GM19240 (cell line): Measurements from ENCODE around the gene RALGPS1.

Experiments
- DNase-seq: peaks from one replicate; pipeline ENCODE4 v3.0.0; 2011; ENCODE audit warnings: low spot score; ENCODE audit not compliant: insufficient read length

Gene RALGPS1

GRCh38 chr9:127201071-127201541 is 286.5 kb downstream of the RALGPS1 start:
- no peak for DNase-seq

GRCh38 chr9:127201731-127202130 is 287.1 kb downstream of the RALGPS1 start:
- DNase-seq, result no peak

DNA sequence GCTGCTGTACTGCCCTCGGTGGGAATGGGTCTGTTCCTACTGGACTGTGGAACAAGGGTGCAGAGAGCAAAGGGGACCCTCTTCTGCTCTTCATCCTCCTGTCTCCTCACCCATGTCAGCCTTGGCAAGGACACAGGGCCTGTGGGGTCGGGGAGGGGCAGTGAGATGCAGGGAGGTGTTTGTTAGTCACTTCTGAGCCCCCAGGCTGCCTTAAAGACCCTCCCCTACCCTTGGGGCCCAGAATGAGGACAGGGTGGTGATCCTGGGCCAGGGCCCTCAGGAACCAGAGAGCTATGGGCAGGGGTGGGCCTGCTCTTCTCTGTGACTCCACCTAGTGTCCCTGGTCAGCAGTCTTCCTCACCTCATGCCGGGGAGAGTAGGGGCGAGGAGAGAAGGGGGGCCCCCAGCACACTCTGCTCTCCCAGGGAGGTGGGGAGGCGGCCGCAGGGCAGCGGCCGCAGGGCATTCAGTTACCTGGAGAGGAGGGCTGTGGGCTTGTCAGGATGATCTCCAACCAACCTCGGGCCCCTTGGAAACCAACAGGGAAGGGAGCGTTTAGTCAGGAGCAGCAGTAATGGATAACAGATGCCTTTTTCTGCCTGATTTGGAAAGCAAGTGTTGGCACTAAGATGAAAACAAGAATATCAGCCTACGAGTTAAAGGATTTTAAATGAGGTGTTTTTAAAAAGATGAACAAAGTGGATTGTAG is 288.0 kb downstream of the RALGPS1 start:
- no peak for DNase-seq

DNA sequence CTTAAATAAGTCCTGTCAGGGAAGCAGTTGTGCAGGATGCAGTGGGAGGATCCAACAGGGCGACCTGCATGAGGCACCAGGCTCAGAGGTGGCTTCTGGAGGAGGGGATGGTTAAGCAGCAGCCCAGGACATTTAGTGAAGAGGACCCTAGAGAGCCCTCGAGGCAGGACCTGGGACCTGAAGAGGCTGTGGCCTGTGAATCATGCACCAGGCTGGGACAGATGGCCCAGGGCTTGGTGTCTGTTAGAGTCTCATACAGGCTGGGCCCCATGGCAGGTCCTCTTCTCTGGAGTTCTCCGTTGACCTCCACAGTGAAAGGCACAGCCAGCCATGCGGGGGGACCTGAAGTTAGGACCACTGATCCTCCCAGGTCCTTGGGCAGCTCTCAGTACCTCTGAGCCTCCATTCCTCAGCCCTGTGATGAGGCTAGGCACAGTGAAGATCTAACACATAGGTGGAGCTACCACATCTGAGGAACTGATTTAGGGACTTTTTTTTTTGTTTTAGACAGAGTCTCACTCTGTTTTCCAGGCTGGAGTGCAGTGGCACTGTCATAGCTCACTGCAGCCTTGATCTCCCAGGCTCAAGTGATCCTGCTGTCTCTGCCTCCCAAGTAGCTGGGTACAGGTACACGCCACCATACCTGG is 289.2 kb downstream of the RALGPS1 start:
- no peak for DNase-seq

DNA sequence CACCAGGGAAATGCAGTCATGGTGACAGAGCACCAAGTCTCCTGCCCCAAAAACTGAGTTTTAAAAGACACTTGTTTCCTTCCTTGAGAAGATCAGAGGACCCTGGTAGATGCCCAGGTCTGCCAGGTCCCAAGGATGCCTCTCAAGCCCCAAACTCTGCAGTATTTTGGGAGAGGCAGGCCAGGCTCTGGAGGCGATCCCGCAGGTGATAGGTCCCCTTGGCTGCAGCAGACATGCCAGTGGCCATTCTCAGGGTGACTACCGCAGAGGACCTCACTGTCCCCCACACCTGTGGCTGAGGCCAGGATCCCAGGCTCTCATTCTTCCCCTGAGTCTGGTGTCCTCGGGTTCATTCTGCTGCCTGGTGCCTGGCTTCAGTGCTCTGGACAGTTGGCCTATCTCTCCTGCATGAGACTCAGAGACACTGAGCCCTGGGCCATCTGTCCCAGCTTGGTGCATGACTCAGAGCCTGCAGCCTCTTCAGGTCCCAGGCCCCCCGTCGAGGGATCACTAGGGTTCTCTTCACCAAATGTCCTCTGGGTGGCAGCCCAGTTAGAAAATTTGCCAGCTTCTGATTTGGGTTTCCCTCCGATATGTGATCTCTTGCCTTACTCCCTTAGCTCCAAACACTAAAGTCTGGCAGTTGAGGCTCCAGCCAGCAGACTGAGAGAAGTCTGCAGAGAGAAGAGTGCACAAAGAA is 290.3 kb downstream of the RALGPS1 start:
- DNase-seq, result no peak

- no peak for DNase-seq
Observed at GRCh38 chr9:127205952-127206351, 291.4 kb downstream of the RALGPS1 start.

GRCh38 chr9:127206666-127207065 is 292.1 kb downstream of the RALGPS1 start:
- DNase-seq, result no peak

- no peak for DNase-seq
Observed at GRCh38 chr9:127207734-127208410, 293.3 kb downstream of the RALGPS1 start.

GRCh38 chr9:127208416-127208815 is 293.8 kb downstream of the RALGPS1 start:
- DNase-seq, result no peak

DNA sequence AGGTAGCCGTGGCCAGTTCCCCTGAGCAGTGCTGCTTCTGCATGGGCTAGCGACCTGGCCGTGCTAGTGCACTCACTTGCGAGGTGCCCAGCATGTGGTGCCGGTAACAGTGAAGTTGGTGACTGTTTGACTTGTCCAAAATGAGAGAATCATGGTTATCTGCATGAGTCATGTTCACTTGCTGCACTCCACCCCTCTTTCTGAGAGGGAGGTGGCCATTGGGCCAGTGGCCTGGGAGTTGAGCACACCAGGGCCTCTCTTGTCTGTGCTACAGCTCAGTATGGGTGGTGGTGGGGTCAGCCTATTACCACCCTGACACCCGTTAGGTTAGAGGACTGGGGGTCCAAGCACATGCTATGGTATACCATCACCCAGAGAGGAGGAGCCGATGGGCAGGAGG is 294.6 kb downstream of the RALGPS1 start:
- DNase-seq, result no peak

DNA sequence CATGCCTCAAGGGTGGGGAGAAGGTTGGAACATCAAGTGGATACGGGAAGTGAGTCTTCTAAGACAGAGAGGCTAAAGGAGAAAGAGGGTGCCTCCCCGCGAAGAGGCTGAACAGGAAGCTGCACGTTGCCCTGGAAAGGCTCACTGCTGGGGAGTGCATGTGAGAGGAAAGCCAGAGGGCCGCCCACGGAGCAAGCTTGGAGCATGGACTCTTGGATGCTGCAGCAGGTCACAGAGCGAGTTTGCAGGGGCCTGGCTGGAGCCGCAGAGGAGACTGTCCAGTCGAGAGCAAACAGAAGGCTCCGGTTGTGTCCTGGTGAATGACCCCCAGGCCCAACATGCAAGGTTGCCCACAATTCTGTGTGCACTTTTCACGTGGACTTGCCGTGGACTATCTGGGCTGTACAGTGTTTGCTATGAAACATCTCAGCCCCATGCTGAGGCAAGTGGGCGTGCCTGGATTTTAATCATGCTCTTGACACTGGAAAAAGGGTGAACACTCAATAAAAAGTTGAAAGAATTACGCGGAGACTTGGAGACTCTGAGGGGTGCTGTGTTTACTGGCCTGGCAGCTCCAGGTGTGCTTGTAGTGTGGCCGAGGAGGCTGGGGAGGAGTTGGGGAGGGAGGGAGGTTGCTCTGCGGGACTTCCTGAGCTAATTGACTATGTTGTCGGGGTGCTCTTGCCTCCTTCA is 295.5 kb downstream of the RALGPS1 start:
- DNase-seq, result no peak

DNA sequence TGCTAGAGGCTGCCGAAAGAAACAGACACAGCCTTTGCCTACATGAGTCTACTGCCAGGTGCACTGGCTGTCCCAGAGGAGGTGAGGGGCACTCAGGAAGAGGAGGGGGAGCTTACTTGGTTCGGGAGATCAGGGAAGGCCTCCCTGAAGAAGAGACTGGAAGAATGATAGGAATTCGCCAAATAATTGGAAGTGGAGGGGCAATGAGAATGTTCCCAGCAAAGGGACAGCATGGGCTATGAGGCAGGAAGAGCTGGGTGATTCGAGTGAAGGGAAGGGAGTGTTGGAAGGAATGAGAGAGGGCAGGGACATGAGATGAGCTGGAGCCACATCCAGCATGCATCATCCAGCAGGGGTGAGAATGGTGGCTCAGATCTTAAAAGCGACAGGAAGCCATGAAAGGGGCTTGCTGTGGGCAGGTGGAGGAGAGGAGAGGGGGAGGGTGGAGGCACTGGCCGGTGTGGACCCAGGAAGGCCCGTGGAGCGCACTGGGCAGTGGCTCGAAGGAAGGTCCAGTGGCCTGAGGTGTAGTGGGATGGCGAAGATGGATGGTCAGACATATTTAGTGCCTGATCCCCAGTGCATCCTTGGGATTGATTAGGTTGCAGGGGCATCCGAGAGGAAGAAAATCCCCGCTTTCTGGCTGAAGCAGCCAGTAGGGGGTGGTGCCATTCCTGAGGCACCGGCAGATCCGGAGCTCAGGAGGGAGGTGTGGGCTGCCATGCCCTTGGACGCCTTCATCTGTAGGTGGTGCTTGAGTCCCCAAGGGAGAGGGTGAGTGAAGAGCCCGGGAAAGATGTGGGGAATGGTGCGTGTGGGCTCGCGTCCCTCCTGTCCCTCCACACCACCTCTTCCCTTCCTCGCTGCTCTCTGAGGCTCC is 296.5 kb downstream of the RALGPS1 start:
- DNase-seq, result no peak

- no peak for DNase-seq
Observed at GRCh38 chr9:127211983-127212382, 297.4 kb downstream of the RALGPS1 start.

GRCh38 chr9:127212453-127212852 is 297.9 kb downstream of the RALGPS1 start:
- no peak for DNase-seq

DNA sequence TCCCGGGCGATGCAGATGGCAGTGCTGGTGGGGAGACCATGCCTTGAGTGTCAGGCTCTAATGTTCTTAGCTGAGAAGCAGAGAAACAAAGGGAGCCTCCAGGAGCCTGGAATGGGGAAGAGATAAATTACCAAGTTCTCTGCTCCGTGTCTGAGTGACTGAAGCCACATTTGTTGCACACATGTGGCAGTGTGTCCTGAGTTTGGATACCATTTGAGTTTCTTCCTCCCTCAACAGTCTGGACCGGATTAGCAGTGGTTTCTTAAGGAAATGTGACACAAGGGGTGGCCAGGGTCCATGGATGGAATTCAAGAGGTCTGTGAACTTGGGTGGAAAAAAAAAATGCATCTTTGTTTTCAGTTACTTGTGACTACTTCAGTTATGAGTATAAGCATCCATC is 299.3 kb downstream of the RALGPS1 start:
- no peak for DNase-seq

- DNase-seq, result peak; percentile 89
Observed at GRCh38 chr9:127214421-127215267, 300.1 kb downstream of the RALGPS1 start.

- no peak for DNase-seq
Observed at GRCh38 chr9:127215268-127216209, 301.0 kb downstream of the RALGPS1 start.

DNA sequence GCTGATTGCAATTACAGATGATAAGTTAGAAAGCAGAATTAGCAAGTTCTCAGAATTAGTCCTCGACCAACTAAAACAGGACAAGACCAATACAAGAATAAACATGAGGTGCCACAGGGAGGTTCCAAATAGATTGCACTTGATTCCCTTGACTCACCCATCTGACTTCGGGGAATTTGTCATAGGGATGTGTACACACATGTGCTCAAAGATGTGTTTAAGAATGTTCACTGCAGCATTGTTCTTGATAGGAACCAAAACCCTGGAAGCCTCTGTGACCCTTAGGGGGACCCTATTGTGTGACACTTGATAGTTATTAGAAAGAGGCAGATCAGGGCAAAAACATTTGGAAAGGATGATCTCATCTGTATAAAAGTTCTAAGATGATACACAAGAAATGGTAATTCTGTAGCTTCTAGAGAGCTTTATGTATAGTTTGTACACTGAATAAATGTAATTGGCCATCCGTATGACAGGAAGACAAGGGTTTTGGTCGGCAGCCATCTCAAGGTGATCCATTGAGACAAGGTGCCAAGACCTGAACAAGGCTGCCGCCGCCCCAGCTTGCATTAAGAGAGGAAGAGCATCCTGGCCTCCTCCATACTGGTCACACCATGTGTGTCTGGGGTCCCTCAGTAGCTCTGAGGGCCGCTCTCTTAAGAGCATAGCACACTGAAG is 301.8 kb downstream of the RALGPS1 start:
- no peak for DNase-seq
